ENCODE measurements around the gene ELOA. TPM values are rescaled to one million over a fixed set of nuclear protein-coding genes. Genes with fewer than 3 reads are reported as not detected.
"Not testable (repeated sequence)": the region's sequence is repeated elsewhere in the genome, so short reads cannot be mapped to it uniquely, and the experiment has no call there.

ELOA gene
- total RNA-seq, 2 donors from 2014 or later, result 34.4 to 34.8 TPM

DNA sequence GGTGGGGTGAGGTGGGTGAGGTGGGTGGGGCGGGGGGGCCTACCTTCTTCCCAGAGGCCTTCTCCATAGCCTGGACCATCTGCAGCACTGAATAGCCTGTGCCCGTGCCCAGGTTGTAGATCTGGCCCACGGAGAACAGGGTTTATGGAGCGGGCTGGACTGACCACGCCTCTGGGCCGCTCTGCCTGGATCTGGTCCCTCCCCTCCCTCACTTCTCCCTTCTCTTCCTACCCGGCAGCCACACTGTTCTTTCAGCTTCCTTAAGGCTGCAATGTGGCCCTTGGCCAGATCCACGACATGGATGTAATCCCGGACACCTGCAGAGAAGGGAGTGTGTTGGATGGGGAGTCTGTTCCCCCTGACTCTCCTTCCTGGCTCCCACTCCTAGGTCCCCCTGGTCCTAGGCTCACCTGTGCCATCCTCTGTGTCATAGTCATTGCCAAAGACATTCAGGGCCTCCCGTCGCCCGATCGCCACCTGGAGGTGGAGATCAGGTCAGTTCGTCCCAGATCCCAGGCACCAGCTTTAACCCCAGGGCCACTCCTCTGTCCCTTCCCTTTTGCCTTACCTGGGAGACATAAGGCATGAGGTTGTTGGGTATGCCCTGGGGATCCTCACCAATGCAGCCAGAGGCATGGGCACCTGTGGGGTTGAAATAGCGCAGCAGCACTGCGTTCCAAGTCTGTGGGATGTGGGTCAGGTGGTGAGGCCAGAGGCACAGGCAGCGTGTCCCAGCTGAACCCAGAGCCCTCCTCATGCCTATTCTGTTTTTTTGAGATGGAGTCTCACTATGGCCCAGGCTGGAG, 53.4 kb downstream of the ELOA start:
- DNase-seq (ENCODE audit: low spot score), result peak; percentile 60
- intact Hi-C loops (cut with DNase I), result no loop called here

DNA sequence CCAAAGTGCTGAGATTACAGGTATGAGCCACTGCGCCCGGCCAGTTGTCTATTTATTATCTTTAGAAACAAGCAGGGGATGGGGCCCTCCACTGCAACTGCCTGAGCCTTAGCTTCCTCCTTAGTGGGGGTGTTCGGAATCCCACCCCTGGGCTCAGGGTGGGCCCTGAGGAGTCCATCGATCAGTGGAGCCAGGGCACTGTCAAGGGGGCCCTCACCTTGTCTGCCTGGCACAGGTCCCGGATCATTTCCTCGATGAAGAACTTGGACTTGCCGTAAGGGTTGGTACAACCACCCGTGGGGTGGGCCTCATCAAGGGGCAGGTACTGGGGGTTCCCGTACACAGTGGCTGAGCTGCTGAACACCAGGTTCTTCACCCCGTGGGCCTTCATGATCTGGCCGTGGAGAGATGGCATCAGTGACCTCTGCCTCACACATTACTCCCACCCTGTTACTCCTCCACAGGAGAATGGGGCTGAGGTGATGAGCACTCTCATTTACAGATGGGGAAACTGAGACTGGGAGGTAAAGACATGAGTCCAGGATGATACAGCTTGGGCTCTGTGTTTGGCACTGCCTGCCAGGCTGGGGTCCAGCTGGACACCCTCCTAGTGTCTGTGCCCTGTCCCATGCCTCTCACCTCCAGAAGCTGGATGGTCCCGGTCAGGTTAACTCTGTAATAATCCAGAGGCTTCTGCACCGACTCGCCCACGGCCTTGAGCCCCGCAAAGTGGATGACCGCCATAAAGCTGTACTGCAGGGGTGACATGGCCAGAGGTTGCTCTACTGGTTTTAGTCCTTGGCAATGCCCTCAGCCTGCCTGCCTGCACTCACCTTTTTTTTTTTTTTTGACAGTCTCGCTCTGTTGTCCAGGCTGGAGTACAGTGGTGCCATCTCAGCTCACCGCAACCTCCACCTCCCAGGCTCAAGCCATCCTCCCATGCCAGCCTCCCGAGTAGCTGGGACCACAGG, 54.5 kb downstream of the ELOA start:
- DNase-seq (ENCODE audit: low spot score), result peak; percentile 63
- intact Hi-C loops (cut with DNase I), result no loop called here

DNA sequence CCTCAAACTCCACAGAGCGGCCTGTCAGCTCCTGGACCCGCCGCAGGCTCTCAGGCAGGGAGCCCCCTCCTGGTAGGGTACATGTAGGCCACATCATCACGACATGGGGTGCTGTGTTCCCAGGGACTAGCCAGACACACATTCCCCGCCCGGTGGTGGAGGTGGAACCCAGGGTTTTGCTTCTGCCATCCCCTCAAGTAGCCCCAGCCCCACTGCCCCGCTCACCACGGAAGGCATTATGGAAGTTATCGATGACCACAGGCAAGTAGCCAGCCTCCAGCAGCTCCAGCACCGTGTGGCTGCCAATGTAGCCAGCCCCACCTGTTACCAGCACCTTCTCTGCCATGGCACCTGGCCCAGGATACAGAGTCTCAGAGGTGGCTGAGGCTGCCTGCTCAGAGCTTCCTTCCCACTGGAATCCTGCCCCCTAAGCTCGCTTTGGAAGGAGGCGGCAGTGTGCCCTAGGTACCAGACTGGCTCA, 55.4 kb downstream of the ELOA start:
- intact Hi-C loops (cut with DNase I), result no loop called here
- DNase-seq (ENCODE audit: low spot score), result peak; percentile 75

DNA sequence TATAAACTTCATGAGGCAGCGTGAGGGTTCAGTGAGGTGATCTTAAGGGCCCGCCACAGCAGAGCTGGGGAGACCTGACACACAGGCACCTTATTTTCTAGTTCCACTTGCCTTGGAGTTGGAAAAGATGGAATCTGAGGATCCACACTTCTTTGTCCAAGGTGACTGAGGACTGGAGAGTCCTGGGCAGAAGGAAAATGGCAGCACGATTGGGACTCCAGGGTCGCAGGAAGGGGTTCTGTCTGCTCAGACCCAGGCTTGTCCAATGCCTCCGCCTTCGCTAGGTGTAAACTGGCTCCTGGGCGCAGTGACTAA, 55.9 kb downstream of the ELOA start:
- intact Hi-C loops (cut with DNase I), result no loop called here
- DNase-seq (ENCODE audit: low spot score), result no peak

DNA sequence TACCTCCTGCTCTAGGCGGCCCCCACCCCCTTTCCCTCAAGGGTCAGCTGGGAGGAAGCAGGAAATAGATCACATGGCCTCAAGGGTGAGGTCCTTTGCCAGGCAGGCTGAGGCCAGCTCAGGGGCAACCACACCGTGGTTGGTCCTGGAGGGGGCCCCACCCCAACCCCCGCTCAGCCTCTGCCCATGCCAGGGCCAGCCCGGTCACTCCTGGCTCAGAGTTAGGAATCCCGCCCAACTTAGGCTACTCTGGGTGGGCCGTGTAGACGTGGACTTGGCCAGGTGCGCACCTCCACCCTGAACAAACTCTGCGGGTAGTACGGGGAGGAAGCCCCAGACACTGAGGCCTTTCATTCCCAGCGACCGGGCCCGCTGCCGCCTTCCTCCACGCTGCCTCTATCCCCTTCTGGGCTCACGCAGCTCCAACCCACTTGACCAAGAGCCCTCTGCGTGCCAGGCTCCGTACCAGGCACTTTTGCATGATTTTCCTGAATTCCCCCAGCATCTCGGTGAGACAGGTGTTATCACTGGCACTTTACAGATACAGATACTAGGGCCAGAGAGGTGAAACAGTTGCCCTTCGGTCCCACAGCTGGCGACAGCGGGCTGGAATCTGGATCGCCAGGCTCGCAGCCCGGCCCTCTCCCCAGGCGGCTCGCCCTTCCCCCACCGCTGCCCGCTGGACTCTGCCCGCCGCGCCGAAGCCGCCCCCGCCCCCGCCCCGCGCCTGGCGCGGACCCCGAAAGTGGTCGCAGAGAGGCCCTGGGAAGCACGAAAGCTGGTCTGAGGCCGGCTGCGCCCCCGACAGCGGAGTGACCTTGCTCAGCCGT, 56.5 kb downstream of the ELOA start:
- DNase-seq (ENCODE audit: low spot score), result peak; percentile 87
- intact Hi-C loops (cut with DNase I), result no loop called here

DNA sequence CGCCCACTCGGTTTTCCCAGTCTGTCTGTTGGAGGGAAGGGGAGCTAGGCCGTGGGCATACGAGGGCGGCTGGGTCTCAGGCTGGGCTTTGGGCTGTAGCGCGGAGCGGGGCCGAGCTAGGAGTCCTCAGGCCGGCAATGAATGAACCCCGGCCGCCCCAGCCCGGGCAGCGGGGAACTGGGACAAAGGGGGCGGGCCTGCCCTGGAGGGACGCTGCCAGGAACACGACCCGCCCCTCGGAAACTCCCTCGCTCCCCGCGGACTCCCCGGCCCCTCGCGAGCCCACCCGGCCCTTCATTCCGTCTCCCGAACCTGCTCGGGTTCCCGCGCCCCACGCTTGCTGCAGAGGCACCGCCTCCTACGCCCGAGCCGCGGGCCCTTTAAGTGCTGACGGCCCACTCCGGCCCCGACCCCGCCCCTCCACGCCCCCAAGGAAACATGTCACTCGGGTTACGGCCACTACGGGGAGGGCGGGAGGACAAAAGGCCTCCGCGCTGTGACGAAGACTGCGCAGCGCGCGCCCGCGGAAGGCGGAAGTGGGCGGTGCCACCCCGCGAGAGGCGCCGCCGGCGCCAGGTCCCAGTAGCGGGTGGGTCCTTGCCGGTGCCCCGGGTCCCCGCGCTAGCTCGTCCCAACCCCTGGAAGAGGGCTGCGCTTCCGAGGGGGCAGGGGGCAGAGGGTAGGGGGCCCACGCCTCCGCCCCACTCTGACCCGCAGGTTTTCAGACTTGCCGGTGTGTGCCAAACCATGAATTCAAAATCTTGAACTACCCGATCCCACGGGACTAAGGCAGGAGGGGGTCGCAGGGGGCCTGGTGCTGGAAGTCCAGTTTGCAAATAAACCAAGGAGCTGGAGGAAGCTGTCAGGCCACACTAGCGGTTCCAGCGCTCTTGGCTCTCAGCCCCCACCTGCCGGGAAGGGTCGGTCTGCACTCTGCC, 57.4 kb downstream of the ELOA start, which contains the start of gene GALE:
Gene GALE (minus strand): TSS at position 355 of the 938 bp plus-strand sequence. CDS start 1,747 bp downstream, outside the sequence.
- intact Hi-C loops (cut with DNase I), result no loop called here
- peak; percentile 99 for DNase-seq (ENCODE audit: low spot score)

DNA sequence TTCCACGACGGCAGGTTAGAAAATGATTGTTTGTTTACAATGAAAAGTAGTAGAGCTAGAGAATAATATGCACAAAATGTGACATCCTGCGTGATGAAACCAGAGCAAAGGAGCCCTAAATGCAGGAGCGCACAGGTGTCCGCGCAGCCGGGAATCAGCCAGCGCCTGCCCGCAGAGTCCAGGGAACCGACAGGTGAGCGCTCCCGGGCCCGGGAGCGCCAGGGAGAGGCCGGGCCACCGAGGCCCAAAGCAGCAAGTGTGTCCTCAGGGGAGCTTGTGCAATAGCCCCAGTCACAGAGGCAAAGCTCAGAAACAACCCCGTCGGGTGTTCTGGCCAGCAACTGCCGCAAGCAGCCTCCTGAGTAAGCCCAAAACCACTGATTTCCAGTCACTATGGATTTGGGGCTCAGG, 58.1 kb downstream of the ELOA start:
- intact Hi-C loops (cut with DNase I), result no loop called here

DNA sequence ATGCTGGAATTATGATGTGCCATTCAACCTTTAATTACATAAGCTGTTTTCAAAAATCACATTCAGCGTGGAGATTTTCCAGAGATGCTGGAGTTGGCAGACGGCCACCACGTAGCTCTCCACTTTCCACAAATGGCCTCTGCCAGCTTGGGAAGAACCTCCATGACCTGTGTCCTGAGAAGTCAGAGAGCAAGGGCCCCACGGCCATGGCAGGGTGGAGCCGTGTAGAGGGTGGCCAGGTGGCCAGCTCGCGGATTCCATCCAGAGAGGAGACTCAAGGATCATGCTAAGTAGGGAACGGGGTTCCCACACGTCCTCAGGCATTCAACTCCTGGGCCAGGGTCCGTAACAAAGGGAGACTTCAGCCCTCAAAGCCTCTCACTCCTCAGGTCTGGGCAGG, 58.6 kb downstream of the ELOA start:
- DNase-seq (ENCODE audit: low spot score), result no peak
- intact Hi-C loops (cut with DNase I), result no loop called here

More for the DNA sequence above, 58.1 kb downstream of the ELOA start:
- DNase-seq (ENCODE audit: low spot score), result no peak

DNA sequence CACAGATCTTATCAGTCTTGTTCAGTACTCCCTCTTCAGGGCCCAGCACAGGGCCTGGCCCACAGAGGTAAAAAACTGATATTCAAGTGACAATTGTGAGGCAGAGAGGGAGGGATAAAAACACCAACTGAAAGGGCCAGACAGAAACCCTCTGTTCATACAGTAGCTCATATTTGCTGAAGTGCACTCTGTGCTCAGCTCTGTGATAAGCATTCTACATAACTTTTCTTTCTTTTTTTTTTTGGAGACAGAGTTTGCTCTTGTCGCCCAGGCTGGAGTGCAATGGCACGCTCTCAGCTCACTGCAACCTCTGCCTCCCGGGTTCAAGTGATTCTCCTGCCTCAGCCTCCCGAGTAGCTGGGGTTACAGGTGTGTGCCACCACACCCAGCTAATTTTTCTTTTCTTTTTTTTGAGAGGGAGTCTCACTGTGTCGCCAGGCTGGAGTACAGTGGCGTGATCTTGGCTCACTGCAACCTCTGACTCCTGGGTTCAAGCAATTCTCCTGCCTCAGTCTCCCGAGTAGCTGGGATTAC, 59.6 kb downstream of the ELOA start:
- intact Hi-C loops (cut with DNase I); DNase-seq (ENCODE audit: low spot score): not testable (repeated sequence)

DNA sequence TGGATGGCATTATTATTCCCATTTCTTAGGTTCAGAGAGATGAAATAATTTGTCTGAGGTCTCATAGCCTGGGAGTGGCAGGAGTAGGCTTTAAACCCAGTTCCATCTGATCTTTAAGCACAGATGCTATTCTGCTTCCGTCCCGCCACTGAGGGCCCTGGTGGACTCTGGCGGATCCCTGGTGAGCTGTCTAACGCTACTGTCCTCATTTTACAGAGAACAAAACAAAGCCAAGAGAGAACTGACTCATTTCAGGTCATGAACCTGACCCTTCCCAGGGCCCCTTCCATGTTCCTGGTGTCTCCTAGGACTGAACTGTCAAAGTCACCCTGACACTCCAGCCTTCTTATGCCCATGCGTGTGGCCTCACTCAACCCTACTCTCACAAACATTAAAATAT, 60.4 kb downstream of the ELOA start:
- intact Hi-C loops (cut with DNase I), result no loop called here
- no peak for DNase-seq (ENCODE audit: low spot score)

DNA sequence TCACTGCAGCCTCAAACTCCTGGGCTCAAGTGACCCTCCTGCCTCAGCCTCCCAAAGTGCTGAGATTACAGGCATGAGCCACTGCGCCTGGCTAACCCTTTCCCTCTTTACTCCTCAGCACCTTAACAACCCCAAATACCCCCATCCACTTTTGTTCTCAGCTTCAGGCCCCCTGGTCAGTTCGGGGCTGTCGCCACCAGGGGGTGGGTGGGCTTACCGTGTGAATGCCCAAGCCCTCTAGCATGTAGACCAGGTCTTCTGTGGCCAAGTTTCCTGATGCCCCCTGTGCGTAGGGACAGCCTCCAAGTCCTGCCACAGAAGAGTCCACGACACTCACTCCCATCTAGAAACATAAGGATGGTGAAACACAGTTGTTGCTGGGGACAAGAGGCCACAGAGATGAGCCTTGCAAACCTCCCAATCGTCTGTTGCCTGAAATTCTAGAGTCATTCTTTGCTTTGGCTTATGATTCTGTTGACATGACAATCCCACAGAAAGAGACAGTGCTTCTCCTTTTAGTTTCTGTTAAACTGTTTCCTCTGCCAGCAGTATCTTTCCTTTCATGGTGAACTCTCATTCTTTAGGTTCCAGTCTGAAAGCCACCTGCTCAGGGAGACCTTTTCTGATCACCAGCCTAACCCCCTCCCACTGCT, 61.0 kb downstream of the ELOA start:
- no peak for DNase-seq (ENCODE audit: low spot score)
- intact Hi-C loops (cut with DNase I), result no loop called here

DNA sequence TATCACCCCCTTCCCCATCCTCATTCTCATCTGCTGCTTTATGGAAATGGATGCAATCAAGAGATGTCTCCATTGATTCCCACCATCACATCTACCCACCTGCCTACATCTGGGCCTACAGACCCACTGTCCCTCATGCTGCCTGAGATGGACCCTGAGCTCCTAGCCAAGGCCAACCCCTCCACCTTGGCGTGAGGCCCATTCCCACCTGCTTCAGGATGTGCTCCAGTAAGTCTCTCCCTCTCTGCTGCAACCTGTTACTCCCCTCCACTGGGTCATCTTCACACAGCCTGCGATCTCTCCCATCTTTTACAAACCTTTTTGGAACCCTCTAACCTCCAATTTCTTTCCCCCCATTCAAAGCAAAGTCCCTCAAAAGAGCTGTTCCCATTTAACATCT, 61.8 kb downstream of the ELOA start:
- intact Hi-C loops (cut with DNase I), result no loop called here
- DNase-seq (ENCODE audit: low spot score), result peak; percentile 38

DNA sequence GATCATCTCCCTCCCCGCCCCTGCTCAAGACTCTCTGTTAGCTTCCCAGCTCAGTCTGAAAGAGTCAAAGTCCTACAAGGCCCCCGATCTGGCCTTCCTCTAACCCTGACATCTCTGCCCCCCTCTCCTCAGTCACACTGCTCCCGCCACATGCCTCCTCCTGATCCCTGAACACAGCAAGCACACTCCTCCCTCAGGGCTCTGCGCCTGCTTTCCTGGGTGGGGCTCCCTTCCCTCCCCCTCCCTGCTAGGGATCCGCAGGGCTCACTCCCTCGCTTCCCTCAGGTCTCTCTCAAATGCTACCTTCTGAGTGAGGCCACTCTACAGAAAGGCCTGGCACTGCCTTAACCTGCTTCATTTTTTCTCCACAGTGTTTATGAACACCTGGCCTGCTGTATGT, 63.0 kb downstream of the ELOA start:
- DNase-seq (ENCODE audit: low spot score), result no peak
- intact Hi-C loops (cut with DNase I), result no loop called here

DNA sequence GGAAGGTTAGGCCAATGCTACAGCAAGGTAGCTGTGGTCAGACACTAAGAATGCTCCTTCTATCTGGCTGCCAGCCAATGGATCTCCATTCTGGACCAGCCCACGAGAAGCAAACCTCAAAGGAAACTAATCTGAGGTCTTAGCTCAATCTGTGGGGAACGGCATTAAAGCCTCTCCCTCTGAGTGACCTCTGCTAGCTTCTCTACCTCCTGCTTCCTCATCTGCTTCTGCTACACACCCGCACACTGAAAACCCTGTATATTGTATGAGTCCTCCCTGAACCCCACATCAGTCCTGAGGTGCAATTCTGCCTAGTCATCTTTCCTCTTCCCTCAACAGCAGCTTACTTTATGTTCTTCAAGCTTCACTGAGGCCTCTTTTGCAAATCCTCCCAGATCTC, 64.2 kb downstream of the ELOA start:
- intact Hi-C loops (cut with DNase I), result no loop called here
- DNase-seq (ENCODE audit: low spot score), result no peak

DNA sequence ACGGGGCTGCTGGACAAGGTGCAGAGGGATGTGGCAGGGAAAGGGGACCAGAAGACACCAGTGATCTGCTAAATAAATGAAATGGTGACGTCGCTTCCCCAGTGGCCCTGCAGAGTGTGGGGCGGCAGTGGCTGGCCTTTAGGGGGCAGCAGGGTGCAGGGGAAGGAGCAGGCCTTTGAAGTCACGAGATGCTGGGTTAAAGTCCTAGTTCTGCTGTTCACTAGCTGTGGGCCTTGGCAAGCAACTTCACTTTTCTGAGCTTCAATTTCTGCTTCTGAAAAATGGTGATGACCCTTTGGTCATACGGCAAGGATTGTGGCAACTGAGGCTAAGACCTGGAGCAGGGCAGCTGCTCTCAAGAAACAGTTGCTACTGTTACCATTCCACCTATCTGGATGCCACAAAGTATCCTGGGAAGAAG, 66.5 kb downstream of the ELOA start:
- intact Hi-C loops (cut with DNase I), result no loop called here

DNA sequence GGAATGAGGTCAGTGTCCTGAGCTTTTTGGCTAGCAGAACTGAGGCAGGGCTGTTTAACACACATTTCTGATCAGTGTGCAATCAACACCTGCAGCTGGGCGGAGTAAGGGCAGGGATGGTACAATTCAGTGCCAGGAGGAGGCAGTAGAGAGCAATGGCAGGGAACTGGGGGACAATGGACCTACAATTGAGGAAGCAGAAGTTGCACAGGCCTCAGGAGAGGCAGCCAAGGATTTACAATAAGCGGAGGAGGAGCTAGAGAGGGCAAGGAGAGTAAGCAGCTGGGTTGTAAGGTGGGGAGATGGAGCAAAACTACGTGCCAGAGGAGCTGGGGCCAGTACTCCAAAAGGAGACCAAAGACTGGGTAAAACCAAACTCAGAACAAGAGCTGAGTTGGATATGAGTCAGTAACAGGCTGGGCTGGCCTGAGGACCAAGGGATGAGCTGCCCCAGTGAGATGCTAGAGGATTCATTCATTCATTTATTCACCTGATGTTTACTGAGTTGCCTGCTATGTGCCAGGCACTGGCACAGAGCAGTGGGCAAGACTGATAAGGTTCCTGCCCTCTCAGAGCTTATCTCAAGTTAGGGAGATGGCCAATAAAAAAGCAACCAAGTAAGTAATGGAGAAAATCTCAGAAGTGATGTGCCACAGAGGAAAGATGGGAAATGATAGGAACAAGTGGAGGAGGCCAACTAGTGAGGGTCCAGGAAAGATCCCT, 67.7 kb downstream of the ELOA start:
- intact Hi-C loops (cut with DNase I), result no loop called here
- DNase-seq (ENCODE audit: low spot score), result peak; percentile 80

More for the DNA sequence above, 66.5 kb downstream of the ELOA start:
- peak; percentile 92 for DNase-seq (ENCODE audit: low spot score)

Data from posterior vena cava (tissue), 2 donors.